ENCODE measurements around the gene SYNPR.

The SYNPR gene

DNA sequence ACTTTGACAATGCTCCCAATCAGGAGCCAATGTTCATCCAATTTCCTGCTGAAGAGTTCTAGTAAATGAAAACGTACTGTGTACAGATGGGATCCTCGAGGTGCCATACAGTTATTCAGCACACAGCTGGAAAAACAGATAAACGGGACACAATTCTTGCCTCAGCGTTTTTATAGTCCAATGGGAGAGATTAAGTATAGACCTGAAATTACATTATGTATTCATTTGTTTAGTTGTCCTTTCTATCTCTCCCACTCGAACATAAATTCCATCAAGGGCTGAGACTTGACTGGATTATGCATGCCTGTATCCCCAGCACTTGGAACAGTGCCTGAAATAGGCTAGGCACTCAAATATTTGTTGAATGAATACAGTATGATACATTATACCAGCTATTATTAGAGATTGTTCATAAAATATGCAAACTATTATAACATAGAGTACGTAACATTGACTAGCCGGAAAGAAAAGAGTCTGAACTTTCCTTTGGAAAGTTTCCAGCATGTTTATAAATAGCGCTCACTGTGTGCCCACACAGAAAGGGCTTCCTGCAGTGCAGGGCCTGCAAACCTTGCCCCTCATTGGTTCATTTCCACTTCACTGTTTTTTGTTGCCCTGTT lies 346.9 kb downstream of the SYNPR start:
- no peaks in the 10 kb centered on the region for H3F3A ChIP-seq (ENCODE audit: control insufficient read depth, insufficient read depth)
- H3K9me3 ChIP-seq (ENCODE audit: control insufficient read depth, insufficient read depth, low read length) = no peaks in the 10 kb centered on the region
- peaks cover 2% of the 10 kb centered on the region; the same call in 1 of the 2 replicates for H3K27me3 ChIP-seq (ENCODE audit: control insufficient read depth, low read length)
- no peaks in the 10 kb centered on the region for H3K9me2 ChIP-seq (replicated peaks; ENCODE audit: control insufficient read depth, low read length)
- H3K4me2 ChIP-seq (ENCODE audit: low read length) = no peak overlapping the region
- no peak for TF ChIP-seq EZH2phosphoT487 (IDR thresholded peaks at IDR 0.05; ENCODE audit: borderline replicate concordance, low read length)
- TF ChIP-seq, protein P1, sequence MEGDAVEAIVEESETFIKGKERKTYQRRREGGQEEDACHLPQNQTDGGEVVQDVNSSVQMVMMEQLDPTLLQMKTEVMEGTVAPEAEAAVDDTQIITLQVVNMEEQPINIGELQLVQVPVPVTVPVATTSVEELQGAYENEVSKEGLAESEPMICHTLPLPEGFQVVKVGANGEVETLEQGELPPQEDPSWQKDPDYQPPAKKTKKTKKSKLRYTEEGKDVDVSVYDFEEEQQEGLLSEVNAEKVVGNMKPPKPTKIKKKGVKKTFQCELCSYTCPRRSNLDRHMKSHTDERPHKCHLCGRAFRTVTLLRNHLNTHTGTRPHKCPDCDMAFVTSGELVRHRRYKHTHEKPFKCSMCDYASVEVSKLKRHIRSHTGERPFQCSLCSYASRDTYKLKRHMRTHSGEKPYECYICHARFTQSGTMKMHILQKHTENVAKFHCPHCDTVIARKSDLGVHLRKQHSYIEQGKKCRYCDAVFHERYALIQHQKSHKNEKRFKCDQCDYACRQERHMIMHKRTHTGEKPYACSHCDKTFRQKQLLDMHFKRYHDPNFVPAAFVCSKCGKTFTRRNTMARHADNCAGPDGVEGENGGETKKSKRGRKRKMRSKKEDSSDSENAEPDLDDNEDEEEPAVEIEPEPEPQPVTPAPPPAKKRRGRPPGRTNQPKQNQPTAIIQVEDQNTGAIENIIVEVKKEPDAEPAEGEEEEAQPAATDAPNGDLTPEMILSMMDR (IDR thresholded peaks at IDR 0.05; ENCODE audit: low read depth, low read length, poor library complexity, severe bottlenecking) = no peak
- no peaks in the 10 kb centered on the region for H3K36me3 ChIP-seq (ENCODE audit: control insufficient read depth, low read length)
- H3K79me2 ChIP-seq (ENCODE audit: control insufficient read depth, low read length) = no peaks in the 10 kb centered on the region
- H3K4me1 ChIP-seq (ENCODE audit: control insufficient read depth, low read length) = no peaks in the 10 kb centered on the region
- no peak overlapping the region for H3K27ac ChIP-seq (ENCODE audit: low read depth, low read length)
- H3K4me3 ChIP-seq (ENCODE audit: low read length) = no peak overlapping the region
- H4K20me1 ChIP-seq (ENCODE audit: control insufficient read depth, insufficient read depth, low read depth, low read length) = no peaks in the 10 kb centered on the region

DNA sequence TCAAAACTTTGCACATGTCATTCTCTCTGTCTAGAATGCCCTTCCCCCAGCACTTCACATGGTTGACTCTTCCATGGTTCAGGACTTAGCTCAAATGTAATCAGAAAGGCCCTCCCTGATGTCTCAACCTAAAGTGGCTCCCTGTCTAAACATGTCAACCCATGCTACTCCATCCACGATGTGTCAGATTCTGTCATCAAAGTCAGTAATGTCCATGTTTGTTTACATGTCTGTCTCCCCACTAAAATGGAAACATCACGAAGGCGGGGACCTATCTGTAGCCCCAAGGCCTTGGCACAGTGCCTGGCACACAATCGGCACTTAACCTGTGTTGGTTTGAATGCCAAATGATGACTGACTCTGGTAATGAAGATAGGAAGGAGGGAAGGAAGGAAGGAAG lies 353.6 kb downstream of the SYNPR start:
- Histone ChIP-seq H3K4me1 (ENCODE audit: control insufficient read depth, low read length) (no peaks in the 10 kb centered on the region), H3K4me2 (ENCODE audit: low read length) (no peak overlapping the region), H3K27me3 (ENCODE audit: control insufficient read depth, low read length) (0 out of 2 replicates have a peak, but pooled peaks cover 4% of the 10 kb centered on the region), H3F3A (ENCODE audit: control insufficient read depth, insufficient read depth) (no peaks in the 10 kb centered on the region), H3K36me3 (ENCODE audit: control insufficient read depth, low read length) (no peaks in the 10 kb centered on the region), H4K20me1 (ENCODE audit: control insufficient read depth, insufficient read depth, low read depth, low read length) (no peaks in the 10 kb centered on the region), H3K79me2 (ENCODE audit: control insufficient read depth, low read length) (no peaks in the 10 kb centered on the region), H3K4me3 (ENCODE audit: low read length) (no peak overlapping the region), H3K9me2 (replicated peaks; ENCODE audit: control insufficient read depth, low read length) (no peaks in the 10 kb centered on the region), H3K27ac (ENCODE audit: low read depth, low read length) (no peak overlapping the region), H3K9me3 (ENCODE audit: control insufficient read depth, insufficient read depth, low read length) (no peaks in the 10 kb centered on the region)
- TF ChIP-seq, protein P1 (IDR thresholded peaks at IDR 0.05; ENCODE audit: low read depth, low read length, poor library complexity, severe bottlenecking) = no peak
- no peak for TF ChIP-seq EZH2phosphoT487 (IDR thresholded peaks at IDR 0.05; ENCODE audit: borderline replicate concordance, low read length)

DNA sequence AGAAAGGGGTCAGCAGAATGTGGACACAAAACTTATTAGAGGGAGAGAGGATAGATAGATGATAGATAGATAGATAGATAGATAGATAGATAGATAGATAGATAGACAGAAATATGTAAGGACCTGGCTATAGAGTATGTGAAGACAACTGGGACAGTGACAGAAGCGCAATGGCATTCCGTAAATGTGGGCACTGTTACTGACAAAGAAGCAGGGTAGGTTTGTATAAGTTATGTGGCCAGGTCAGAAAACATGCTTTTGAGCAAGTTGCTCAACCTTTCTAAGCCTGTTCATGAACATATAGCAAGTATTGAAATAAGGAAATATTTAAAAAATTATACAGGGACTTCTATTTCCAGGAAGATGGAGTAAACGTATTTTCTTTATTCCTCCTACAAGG lies 357.1 kb downstream of the SYNPR start:
- Histone ChIP-seq H4K20me1 (ENCODE audit: control insufficient read depth, insufficient read depth, low read depth, low read length) (no peaks in the 10 kb centered on the region), H3K79me2 (ENCODE audit: control insufficient read depth, low read length) (no peaks in the 10 kb centered on the region), H3K4me2 (ENCODE audit: low read length) (no peak overlapping the region), H3K4me3 (ENCODE audit: low read length) (no peak overlapping the region), H3K36me3 (ENCODE audit: control insufficient read depth, low read length) (no peaks in the 10 kb centered on the region), H3F3A (ENCODE audit: control insufficient read depth, insufficient read depth) (no peaks in the 10 kb centered on the region), H3K9me3 (ENCODE audit: control insufficient read depth, insufficient read depth, low read length) (no peaks in the 10 kb centered on the region), H3K4me1 (ENCODE audit: control insufficient read depth, low read length) (no peaks in the 10 kb centered on the region), H3K27ac (ENCODE audit: low read depth, low read length) (no peak overlapping the region), H3K27me3 (ENCODE audit: control insufficient read depth, low read length) (0 out of 2 replicates have a peak, but pooled peaks cover 4% of the 10 kb centered on the region), H3K9me2 (replicated peaks; ENCODE audit: control insufficient read depth, low read length) (no peaks in the 10 kb centered on the region)
- TF ChIP-seq EZH2phosphoT487 (IDR thresholded peaks at IDR 0.05; ENCODE audit: borderline replicate concordance, low read length) = no peak
- TF ChIP-seq, protein P1 (IDR thresholded peaks at IDR 0.05; ENCODE audit: low read depth, low read length, poor library complexity, severe bottlenecking) = no peak
